Suppressor macrophage (primary cell): Measurements from ENCODE around the gene C17orf75.

Experiments
- DNase-seq, 4 experiments: peaks; one replicate each; pipeline ENCODE4 v3.0.0-alpha.2; 2020 to 2022

The C17orf75 gene

GRCh38 chr17:32302860-32303649 lies 38.9 kb downstream of the C17orf75 start:
- no peak for DNase-seq

- DNase-seq, result no peak
These were observed 39.9 kb downstream of the C17orf75 start for GRCh38 chr17:32302037-32302436.

GRCh38 chr17:32299580-32300164 lies 42.3 kb downstream of the C17orf75 start:
- no peak for DNase-seq

- no peak for DNase-seq
These were observed 43.0 kb downstream of the C17orf75 start for GRCh38 chr17:32298721-32299579.

GRCh38 chr17:32298298-32298697 lies 43.7 kb downstream of the C17orf75 start:
- DNase-seq, result no peak

GRCh38 chr17:32297860-32298259 lies 44.1 kb downstream of the C17orf75 start:
- DNase-seq, result no peak

GRCh38 chr17:32297424-32297823 lies 44.5 kb downstream of the C17orf75 start:
- DNase-seq, result no peak

GRCh38 chr17:32292094-32292493 lies 49.9 kb downstream of the C17orf75 start:
- DNase-seq, result no peak

- DNase-seq, result no peak
These were observed 52.4 kb downstream of the C17orf75 start for GRCh38 chr17:32289471-32290070.

GRCh38 chr17:32288615-32289014 lies 53.4 kb downstream of the C17orf75 start:
- peak; percentile 42 to 68 (median 58) for DNase-seq

GRCh38 chr17:32287804-32288511 lies 54.0 kb downstream of the C17orf75 start:
- DNase-seq, result no peak

- DNase-seq, result no peak
These were observed 55.5 kb downstream of the C17orf75 start for GRCh38 chr17:32286518-32286900.

- DNase-seq, result peak in 1 of 4 experiments; percentile 26
These were observed 56.0 kb downstream of the C17orf75 start for GRCh38 chr17:32285746-32286517.

- DNase-seq, result no peak
These were observed 56.7 kb downstream of the C17orf75 start for GRCh38 chr17:32285306-32285705.

- no peak for DNase-seq
These were observed 58.2 kb downstream of the C17orf75 start for GRCh38 chr17:32283745-32284201.

- DNase-seq, result no peak
These were observed 60.9 kb downstream of the C17orf75 start for GRCh38 chr17:32281011-32281451.

GRCh38 chr17:32279891-32280716 lies 61.9 kb downstream of the C17orf75 start:
- DNase-seq, result no peak

GRCh38 chr17:32278815-32279214 lies 63.2 kb downstream of the C17orf75 start:
- DNase-seq, result no peak
